Measurements from ENCODE around the gene SLC23A1.

SLC23A1 gene

DNA sequence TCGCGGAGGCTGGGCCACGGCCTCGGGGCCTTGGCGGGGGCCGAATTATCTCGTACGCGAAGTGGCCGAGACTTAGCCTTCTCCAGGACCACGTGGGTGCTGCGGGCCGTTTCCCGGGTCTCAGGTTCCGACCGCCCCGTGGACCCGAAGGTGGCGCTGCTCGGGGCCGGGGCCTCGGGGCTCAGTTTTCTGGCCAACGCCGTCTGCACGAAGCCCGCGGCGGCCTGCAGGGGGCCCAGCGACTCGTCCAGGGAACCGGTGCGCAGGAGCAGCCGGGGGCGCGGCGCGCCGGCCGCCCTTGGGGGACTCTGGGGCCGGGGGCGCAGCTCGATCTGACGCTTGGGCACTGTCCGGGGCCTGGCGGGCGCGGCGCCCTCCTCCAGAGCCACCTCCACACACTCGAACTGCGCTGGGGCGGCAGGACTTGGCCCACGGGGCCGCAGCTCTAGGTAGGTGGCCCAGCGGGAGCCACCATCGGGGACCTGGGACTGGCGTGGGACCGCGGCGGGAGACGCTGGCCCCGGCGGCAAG lies 11.1 kb upstream of the SLC23A1 start:
- peaks cover 5% of the 10 kb centered on the region for H3K9me3 ChIP-seq (ENCODE audit: severe bottlenecking)
- TF ChIP-seq, protein P1, sequence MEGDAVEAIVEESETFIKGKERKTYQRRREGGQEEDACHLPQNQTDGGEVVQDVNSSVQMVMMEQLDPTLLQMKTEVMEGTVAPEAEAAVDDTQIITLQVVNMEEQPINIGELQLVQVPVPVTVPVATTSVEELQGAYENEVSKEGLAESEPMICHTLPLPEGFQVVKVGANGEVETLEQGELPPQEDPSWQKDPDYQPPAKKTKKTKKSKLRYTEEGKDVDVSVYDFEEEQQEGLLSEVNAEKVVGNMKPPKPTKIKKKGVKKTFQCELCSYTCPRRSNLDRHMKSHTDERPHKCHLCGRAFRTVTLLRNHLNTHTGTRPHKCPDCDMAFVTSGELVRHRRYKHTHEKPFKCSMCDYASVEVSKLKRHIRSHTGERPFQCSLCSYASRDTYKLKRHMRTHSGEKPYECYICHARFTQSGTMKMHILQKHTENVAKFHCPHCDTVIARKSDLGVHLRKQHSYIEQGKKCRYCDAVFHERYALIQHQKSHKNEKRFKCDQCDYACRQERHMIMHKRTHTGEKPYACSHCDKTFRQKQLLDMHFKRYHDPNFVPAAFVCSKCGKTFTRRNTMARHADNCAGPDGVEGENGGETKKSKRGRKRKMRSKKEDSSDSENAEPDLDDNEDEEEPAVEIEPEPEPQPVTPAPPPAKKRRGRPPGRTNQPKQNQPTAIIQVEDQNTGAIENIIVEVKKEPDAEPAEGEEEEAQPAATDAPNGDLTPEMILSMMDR (IDR thresholded peaks at IDR 0.05; ENCODE audit: low read depth, low read length), result no peak
- H3K4me3 ChIP-seq (ENCODE audit: low read depth, low read length), result no peak overlapping the region
- DNase-seq, result no peak
- H3K27me3 ChIP-seq (ENCODE audit: insufficient read depth, low read depth, severe bottlenecking), result no peaks in the 10 kb centered on the region
- H3K36me3 ChIP-seq, result no peaks in the 10 kb centered on the region
- H3K27ac ChIP-seq, result no peak overlapping the region

DNA sequence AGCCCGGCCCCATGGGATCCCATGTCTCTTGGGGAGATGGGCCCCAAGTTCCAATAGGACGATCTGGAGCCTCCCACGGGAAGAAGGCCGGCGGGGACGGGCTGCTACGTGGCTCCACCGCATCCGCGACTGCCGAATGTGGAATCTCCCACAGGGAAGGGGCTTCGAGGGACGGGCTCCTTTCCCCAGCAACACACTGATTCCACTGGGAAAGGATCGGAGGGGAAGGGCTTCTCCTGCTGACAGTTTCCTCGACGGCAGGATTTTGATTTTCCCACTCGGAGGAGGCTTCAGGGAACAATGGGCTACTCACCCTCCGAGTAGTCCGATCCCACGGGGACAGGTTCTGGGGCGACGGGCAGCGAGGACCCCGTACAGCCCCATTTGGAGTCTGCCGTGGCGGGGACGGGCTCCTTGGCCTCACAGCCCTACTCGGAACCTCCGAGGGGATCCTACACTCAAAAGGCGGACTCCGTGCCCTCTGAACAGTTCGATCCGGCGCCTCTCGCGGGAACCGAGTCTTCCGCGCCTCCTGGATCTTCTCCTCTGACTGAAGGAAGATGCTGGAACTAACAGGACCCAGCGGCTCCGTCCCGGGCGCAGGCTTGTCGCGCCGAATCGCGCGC lies 10.5 kb upstream of the SLC23A1 start:
- TF ChIP-seq, protein P1 (IDR thresholded peaks at IDR 0.05; ENCODE audit: low read depth, low read length), result no peak
- Histone ChIP-seq H3K4me3 (ENCODE audit: low read depth, low read length) (no peak overlapping the region), H3K27ac (no peak overlapping the region), H3K9me3 (ENCODE audit: severe bottlenecking) (peaks cover 5% of the 10 kb centered on the region), H3K36me3 (no peaks in the 10 kb centered on the region), H3K27me3 (ENCODE audit: insufficient read depth, low read depth, severe bottlenecking) (no peaks in the 10 kb centered on the region)
- DNase-seq, result no peak

DNA sequence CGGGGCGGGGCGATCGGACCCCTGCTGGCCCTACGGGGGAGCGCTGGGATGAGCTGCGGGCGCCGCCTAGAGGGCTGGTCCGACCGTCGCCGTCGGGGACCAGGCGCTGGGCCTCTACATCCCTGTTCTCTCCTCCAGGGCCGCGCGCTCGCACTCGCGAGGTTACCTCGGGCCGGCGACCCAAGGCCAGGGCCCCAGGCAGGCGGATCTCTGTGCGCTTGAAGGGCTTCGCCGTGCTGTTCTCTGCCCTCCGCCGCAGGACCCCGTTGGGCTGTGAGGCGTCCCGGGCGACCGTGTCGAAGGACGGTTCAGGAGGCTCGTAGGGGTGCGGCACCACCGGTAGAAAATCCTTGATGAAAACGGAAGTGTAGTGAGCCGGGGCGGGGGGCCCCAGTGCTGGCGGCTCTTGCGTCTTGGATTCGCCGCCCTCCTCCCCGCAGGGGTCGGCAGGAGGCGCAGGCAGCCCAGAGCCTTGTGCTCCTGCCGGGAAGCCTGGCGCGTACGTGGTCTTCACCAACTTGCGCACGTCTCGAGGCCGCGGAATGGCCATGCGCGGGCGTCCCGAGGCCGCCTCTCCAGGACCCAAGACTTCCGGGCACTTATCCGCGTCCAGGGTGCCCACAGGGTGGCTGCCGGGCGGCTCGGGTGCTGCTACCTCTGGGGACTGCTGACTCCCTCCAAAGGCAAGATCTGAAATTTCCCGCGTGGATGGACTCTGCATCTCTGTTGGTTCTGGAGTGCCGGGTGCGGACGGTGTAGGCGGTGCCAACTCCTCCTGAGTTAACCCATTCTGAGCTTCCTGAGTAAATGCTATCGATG lies 9.8 kb upstream of the SLC23A1 start:
- Histone ChIP-seq H3K4me3 (ENCODE audit: low read depth, low read length) (no peak overlapping the region), H3K27me3 (ENCODE audit: insufficient read depth, low read depth, severe bottlenecking) (no peaks in the 10 kb centered on the region), H3K9me3 (ENCODE audit: severe bottlenecking) (peaks cover 5% of the 10 kb centered on the region), H3K36me3 (no peaks in the 10 kb centered on the region), H3K27ac (no peak overlapping the region)
- TF ChIP-seq, protein P1 (IDR thresholded peaks at IDR 0.05; ENCODE audit: low read depth, low read length), result no peak
- no peak for DNase-seq

DNA sequence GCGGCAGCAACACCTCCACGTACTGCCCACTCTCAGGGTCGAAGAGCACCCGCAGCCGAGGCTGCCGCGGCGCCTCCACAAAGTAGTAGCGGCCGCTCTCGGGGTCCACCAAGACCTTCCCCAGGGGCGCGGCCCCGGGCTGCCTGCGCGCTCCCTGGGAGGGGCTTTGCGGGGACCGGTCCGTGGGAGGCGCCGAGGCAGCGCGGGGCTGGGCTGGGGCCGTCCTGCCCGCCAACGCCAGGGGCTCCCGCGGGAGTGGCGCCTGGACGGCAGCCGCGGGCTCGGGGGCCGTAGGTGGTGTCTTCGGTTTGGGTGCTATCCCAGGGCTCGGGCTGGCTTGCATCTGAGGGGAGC lies 9.2 kb upstream of the SLC23A1 start:
- Histone ChIP-seq H3K27me3 (ENCODE audit: insufficient read depth, low read depth, severe bottlenecking) (no peaks in the 10 kb centered on the region), H3K4me3 (ENCODE audit: low read depth, low read length) (no peak overlapping the region), H3K27ac (no peak overlapping the region), H3K9me3 (ENCODE audit: severe bottlenecking) (peaks cover 5% of the 10 kb centered on the region), H3K36me3 (no peaks in the 10 kb centered on the region)
- DNase-seq, result no peak
- TF ChIP-seq, protein P1 (IDR thresholded peaks at IDR 0.05; ENCODE audit: low read depth, low read length), result no peak

DNA sequence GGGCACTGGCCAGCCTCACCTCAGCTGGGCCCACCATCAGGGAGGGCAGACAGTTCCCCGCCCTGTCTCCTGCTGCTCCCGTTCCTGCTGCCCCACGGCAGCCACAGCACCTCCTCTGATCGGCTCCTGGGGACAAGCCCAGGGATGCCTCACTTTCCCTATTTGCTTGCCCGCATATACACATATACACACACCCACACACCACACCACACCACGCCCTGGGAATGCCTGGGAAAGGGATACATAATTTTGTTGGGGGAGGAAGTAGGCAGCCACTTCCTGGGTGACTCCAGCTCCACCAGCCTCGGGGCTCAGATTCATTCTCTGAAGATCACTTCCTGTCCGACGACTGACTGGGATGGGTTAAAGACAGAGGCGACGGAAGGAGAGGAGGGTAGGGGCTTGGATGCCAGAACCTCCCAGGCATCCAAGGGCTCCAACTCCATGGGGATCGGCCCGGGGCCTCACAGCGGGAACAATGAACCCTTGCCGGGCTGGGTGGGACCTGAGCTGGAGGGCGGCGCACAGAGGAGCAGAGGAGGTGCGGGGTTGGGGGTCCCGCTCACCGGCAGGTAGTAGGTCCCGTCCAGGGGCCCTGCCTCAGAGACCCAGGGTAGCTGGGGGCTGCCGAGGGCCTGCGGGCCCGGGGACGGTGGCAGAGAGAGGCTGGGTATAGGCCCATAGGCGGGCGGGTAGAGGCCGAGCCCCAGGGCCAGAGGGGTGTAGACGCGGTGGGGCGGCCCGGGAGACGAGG lies 8.7 kb upstream of the SLC23A1 start:
- Histone ChIP-seq H3K9me3 (ENCODE audit: severe bottlenecking) (peaks cover 5% of the 10 kb centered on the region), H3K27me3 (ENCODE audit: insufficient read depth, low read depth, severe bottlenecking) (no peaks in the 10 kb centered on the region), H3K27ac (no peak overlapping the region), H3K4me3 (ENCODE audit: low read depth, low read length) (no peak overlapping the region), H3K36me3 (no peaks in the 10 kb centered on the region)
- TF ChIP-seq, protein P1 (IDR thresholded peaks at IDR 0.05; ENCODE audit: low read depth, low read length), result no peak
- no peak for DNase-seq
